Stromal cell of bone marrow (primary cell): ENCODE data around the gene KCNH3.
"Not testable (repeated sequence)": the region's sequence is repeated elsewhere in the genome, so short reads cannot be mapped to it uniquely, and the experiment has no call there.

Experiments used
- DNase-seq: peaks from one replicate; pipeline ENCODE4 v3.0.0-alpha.2; 2012; ENCODE audit warnings: low read depth

KCNH3 gene, protein sequence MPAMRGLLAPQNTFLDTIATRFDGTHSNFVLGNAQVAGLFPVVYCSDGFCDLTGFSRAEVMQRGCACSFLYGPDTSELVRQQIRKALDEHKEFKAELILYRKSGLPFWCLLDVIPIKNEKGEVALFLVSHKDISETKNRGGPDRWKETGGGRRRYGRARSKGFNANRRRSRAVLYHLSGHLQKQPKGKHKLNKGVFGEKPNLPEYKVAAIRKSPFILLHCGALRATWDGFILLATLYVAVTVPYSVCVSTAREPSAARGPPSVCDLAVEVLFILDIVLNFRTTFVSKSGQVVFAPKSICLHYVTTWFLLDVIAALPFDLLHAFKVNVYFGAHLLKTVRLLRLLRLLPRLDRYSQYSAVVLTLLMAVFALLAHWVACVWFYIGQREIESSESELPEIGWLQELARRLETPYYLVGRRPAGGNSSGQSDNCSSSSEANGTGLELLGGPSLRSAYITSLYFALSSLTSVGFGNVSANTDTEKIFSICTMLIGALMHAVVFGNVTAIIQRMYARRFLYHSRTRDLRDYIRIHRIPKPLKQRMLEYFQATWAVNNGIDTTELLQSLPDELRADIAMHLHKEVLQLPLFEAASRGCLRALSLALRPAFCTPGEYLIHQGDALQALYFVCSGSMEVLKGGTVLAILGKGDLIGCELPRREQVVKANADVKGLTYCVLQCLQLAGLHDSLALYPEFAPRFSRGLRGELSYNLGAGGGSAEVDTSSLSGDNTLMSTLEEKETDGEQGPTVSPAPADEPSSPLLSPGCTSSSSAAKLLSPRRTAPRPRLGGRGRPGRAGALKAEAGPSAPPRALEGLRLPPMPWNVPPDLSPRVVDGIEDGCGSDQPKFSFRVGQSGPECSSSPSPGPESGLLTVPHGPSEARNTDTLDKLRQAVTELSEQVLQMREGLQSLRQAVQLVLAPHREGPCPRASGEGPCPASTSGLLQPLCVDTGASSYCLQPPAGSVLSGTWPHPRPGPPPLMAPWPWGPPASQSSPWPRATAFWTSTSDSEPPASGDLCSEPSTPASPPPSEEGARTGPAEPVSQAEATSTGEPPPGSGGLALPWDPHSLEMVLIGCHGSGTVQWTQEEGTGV

DNA sequence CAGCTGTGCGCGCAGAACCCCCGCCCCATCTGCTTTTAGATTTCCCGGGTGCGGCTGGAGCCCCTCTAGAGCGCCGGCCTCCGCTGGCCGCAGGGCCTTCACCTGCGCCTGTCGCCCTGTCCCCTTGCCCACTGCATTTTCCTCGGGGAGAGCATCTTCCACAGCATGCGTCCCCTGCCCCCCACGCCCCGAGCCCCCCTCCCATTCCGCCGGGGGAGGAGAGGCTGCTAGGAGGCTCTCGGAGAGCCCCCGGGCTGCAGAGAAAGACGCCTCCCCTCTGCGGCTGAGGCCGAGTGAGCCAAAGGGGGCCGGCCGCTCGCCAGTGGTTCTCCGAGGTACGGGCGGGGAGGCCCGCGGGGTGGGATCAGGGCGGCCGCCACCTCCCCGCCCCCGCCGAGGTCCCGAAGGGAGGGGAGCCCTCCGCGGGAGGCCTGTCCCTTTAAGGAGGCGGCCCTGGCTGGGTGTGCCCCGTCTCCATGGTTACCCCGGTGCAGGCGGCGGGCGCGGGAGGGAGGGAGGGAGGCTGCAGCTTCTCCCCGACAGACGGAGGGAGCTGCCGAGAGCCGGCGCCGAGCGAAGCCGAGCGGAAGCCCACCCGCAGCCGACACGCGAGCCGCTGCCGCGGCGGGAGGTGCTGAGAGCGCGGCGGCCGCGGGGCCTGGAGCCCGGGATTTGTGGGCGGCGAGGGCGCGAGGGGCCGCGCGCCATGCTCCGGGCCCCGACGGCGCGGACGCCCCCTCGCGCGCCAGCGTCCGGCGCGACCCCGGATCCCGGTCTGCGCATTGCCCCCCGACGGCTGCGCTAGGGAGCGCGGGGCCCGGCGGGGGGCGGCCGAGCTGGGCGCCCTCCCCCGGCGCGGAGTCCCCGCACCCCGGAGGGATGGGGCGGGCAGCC is at the start of gene KCNH3:
Gene KCNH3, plus strand, starts transcription at position 521 of the 894 bp plus-strand sequence. CDS start 387 bp downstream, outside the sequence.
- peak; percentile 33 for DNase-seq

DNA sequence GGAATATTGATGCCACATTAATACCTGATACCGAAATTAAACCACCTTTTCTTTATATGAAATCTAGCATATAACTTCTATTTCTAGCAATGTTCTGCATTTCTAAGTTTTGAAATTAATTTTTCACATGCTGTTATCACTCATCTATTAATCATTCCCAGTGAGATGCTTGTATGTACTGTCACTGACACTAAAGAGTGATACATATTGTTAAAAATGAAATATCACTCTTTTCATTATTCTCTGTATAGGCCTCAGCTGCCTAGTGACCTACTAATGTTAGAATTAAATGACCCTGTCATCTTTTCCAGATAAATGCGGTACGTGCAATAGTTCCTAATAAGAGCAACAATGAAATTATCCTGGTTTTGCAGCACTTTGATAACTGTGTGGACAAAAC is 49.7 kb upstream of the KCNH3 start:
- DNase-seq = no peak

DNA sequence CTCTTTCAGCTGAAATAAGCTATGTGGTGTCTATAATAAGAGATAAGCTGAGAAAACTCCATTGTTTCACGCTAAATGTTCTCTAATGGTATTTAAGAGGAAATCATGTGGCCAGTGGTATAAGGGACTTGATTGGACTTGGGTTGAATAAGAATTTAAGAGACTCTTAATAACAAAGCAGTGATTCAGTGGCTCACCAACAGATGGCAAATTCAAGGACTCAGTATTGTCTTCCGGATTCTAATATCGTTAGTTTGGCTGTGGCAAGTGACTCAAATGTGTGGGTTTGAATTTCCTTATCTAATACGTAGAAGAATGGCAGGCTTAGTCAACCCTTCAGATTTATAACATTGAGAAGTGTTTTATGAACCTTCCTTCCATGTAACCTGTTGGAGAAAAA is 49.1 kb upstream of the KCNH3 start:
- no peak for DNase-seq

DNA sequence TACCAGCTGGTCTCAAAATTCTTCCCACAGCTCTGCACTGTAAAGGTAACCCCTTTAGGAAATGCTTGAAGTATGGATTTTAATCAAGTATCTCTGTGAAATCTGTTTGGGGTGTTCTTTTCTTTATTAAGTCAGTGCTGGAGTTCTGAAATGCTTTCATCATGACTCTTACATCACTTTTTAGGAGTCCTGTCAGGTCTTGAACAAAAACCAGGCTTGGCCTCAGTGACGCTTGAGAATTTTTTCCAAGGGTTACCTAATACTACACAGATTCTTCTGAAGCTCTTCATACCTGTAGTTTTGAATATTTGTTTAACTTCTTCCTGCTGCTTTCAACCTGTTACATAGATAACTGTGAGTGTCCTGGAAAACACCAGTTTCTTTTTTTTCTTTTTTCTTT is 47.0 kb upstream of the KCNH3 start:
- no peak for DNase-seq

DNA sequence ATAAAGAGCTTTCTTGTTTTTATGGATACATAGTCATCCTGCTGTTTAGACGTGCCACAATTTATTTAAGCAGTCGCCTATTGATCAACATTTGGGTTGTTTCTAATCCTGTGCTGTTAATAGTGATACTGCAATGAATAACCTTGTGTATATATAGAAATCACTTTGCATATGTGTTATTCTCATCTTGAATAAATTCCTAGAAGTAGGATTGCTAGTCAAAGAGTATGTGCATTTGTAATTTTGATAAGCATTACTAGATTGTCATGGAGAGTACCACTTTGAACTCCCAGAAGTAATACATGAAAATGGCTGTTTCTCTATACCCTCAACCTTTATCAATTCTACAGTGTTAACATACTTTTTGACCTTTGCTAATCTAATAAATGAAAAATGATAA is 44.9 kb upstream of the KCNH3 start:
- no peak for DNase-seq

DNA sequence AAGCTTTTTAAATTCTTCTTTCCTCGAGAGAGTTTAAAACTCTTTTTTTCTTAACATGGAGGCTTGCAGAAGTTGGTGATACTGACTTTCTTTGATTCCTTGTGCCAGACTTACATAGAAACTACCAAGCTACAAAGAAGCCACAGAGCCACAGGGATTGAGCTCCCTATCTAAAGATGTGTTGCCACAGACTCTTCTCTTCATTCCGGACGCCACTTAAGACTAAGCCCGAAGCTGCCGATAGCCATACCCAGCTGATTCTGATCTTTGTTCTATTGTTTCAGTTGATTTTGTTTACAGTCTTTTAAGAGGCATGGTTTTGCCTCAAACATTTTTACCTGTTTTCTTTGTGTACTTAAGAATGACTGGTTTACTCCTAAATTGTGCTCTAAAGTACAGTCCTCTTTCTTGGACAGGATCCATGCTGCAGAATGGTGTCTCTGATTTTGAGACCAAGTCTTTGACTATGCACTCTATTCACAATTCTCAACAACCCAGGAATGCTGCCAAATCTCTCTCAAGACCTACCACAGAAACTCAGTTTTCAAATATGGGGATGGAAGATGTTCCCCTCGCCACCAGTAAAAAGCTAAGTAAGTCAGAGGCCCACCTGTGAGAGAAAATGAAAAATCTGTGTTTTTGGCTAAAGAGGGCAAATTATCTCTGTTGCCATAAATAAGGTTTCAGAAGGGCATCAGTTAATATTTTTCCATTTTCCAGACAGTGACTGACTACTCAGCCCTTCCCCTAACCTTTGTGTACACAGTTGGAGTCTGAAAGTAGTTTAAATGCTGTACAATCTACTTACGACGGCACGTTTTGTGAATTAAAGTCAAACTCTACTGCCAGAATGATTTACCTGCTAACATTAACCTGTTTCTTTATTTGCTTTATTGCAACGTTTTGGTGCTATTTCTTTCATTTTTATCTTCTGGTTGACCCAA is 42.1 kb upstream of the KCNH3 start:
- no peak for DNase-seq

DNA sequence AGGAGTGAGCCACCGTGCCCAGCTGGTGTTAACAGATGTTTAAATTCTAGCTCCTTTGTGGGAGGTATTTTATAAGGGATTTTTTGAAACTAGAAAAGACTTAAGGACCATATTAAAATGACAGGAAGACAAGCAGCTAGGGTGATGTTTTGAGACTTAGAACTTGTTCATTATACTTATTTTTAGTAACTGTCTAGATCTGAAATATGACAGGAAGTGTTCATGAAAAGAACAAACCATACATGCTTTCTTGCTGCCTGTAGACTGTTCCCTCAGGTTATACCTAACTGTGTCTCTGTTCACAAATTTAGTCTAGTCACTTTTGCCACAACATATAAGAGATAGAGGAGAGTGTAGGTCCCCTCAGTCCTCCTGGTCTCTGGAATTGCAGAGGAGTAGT is 36.9 kb upstream of the KCNH3 start:
- DNase-seq = no peak

DNA sequence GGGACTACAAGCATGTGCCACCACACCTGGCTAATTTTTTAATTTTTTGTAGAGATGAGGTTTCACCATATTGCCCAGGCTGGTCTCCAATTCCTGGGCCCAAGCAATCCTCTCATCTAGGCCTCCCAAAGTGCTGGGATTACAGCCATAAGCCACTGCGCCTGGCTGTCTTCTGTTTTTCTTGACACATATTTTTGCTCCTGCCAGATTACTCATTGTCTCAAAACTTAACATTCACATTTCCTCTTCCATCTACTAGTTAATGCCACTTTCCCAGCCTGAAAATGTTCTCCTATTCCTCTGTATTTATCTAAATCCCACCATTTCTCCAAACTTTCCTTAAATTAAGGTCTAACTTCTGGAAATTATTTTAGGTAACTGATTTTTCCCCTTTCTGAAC is 36.2 kb upstream of the KCNH3 start:
- no peak for DNase-seq

DNA sequence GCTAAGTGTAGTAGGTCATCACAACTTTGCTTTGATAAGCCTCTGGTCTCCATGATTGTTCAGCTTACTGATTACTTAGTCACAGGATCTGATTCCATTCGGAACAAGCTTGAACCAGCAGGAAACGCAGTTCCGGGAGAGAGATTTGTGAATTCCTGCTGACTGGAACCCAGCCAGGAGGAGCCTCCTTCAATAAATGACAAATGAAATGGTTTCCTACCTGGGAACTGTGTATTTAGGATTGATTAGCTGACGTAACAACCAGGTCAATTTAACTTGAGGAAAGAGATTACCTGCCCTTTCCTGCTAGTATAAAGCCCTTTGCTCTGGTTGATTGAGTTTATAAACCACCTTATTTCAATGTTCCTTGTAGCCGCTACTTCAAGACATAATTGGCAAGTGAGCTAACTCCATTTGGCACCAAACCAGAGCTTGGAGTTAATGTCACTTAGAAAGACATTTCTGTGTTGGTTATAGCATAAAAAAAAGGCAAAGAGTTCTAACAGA is 35.1 kb upstream of the KCNH3 start:
- DNase-seq = no peak

DNA sequence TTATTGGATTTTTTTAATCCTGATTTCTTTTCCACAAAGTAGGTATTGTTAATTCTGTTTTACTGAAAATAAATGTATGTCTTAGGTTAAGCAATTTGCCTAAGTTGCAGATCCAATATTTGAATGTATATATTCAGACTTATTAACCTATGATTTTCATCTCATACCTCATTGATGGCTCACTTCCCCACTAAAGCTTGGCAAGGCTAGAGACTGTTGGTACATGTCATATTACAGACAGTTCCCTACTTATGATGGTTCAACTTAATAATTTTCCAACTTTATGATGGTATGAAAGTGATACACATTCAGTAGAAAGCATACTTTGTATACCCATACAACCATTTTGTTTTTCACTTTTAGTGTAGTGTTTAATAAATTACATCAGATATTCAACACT is 33.2 kb upstream of the KCNH3 start:
- DNase-seq = no peak

DNA sequence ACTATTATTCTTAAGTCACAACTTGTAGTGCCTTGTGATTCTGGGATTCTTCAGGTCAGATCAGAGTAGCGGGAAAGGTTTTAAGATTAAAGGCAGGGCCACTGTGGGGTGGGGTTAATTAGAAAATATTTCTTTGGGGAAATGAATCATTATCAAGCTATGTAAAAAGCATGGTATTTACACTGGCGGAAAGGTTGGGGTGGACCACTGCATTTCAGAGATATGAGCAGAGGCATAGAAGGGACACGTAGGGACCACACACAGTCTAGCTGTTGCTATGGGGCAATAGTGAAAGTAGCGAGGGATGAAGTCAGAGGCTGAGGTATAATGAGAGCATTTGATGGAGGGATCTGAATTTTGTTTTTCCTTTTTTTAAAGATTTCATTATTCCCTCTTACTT is 31.7 kb upstream of the KCNH3 start:
- DNase-seq = peak; percentile 18

DNA sequence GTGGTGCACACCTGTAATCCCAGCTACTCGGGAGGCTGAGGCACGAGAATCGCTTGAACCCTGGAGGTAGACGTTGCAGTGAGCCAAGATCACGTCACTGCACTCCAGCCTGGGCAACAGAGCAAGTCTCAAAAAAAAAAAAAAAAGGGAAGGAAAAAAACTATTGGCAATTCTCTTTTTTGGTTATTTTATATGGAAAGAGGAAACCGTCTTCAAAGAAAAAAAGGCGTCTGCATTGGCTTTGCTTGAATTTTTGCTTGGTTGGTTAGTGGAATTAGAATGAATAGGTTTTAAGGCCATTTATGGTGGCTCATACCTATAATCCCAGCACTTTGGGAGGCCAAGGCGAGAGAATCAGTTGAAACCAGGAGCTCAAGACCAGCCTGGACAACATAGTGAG is 29.1 kb upstream of the KCNH3 start:
- DNase-seq = not testable (repeated sequence)

DNA sequence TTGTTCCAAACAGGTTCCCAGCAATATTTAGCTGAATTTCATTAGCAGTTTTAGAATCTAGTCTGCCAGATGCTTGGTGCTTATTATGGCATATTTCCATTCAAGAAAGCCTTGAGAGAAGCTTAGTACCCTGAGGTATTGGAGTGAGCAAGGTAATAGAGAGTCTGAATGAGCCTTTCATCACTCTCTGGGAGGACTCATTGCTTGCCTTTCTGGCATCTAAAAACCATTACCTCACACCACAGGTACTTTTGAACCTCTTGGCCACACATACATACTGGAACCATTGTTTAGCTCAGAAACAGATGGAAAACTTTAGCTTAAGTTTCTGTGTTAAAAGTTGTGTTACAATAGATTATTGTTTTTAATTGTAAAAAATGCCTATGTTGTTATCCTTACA is 27.4 kb upstream of the KCNH3 start:
- DNase-seq = no peak

DNA sequence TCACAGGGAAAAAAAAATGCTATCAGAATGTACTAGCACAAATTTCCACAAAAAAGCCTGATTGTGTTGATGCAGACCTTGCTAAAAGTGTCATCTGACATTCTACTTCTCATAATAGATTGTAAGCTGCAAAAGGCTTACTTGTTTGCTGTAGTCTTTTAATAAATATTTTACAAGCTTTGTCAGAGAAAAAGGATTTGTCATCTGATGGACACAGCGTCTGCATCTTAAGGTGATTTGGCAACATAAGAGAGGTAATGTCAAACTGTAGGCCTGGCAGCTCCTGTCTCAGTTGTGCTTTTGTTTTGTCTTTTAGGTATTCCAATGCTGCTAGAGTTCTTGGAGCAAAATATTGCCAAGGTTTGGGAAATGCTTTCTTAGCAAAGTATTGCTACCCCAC is 26.3 kb upstream of the KCNH3 start:
- DNase-seq = no peak

DNA sequence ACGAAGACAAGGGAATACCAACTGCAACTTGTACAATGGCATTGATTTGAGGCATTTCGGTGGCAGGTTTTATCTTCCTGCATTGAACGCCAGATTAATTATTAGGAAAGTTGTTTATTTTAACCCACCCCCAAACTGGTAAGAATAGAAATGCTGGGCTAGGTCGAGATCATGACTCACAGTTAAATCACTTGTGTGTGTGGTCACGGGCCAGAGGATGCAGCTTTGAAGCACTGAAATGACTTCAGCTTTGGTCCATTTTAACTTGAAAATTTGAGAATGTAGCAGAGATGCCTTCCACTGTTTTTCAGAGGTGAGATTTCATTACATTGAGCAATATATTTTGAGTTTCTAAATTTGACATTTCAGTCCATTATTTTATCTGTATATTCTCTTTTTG is 23.6 kb upstream of the KCNH3 start:
- peak; percentile 36 for DNase-seq

DNA sequence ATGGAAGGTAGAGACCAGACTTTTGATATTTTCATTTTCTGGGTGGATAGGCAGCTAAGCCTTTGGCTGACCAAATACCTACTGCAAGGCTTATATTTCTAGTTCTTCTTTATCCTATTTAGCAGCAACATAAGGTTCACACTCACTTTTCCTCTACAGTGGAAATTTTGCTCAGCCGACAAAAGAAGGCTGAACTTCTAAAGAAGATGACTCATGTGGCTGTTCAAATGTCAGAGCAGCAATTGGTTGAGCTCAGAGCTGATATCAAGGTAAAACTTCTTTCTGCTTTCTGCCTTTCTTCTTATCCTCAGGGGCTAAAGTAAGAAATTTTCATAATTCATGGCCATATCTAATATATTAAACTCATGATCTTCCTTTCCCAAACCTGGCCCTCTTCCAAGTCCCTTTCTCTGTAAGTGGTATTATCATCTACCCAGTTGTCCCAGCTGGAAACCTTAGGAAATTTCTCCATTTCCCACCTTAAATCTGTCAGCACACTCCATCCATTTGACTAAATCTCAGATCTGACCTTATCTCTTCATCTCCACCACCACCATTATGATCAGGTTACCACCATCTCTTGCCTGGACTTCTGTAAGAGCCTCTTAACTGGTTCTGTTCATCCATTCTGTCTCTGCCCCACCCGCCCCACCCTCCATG is 19.8 kb upstream of the KCNH3 start:
- DNase-seq = no peak

DNA sequence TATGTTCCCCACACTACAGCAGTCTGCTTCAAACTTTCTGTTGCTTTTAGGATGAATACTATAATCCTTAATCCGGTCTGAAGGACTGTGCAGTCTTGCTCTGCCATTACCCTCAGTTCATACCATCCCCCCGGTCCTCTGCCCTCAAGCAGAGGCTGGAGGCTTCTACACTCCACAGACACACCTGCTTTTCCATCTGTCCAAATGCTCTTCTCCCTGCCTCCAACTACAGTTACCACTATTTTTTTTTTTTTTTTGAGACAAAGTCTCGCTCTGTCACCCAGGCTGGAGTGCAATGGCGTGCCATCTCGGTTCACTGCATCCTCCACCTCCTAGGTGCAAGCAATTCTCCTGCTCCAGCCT is 19.3 kb upstream of the KCNH3 start:
- no peak for DNase-seq

DNA sequence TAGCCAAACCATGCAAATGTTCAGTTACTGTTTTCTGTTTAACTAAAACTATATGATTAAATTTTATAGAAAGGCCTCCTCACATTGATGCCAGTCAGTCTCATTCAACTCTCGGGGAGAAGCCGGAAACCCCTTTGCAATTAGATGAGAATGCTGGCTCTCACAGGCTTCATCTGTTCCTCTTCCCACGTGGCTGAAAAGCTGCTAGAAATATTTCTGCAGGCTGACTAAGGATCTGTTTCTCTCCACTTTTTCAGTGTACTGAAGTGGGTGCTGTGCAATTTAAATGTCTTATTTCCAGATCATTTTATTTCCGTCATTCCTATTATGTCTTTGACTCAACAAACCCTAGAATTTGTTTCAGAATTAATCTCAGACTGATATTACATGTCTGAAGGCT is 17.4 kb upstream of the KCNH3 start:
- no peak for DNase-seq

DNA sequence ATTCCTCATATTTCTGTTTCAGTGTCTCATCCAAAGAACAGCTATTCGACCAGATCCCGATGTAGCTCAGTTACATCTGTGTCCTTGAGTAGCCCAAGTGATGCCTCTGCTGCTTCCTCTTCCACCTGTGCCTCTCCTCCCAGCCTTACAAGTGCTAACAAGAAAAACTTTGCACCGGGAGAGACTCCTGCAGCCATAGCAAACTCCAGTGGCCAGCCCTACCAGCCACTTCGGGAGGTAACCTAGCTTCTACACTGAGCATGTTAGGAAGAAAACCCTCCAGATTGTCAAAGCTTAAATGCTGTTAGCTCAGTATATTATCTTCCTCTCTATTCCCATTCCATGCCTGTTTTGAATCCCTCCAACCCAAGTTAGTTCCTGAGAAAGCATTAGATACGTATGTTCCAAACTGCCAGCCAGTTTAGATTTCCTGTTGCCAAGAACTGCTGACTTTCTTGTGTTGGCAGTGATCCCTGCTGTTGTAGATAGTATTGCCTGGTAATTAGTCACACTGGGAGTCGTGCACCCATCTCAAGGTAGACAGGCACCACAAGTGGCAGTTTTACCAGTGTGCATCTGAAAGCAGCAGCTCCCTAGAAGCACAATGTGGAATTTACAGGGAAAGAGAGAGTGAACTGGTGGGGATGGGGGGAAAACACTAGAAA is 14.0 kb upstream of the KCNH3 start:
- no peak for DNase-seq
